NCI-H526 treated with DMSO at 0.1 percent for 48 hours (cell line): ENCODE results near the gene SCP2D1.
A peak's percentile ranks its signal among the peaks of the same experiment; 100 is the strongest.
"Not testable (repeated sequence)": the region's sequence is repeated elsewhere in the genome, so short reads cannot be mapped to it uniquely, and the experiment has no call there.

Source experiments
- DNase-seq: peaks from one replicate; lab custom pipeline; 2025; lab: John Stamatoyannopoulos, UW

Gene SCP2D1

GRCh38 chr20:18813483-18813882 lies at the start of gene SCP2D1:
Gene SCP2D1, plus strand, starts transcription at chr20:18813783. Its CDS starts 33 bp downstream, at chr20:18813816.
- no peak for DNase-seq

- no peak for DNase-seq
Observed at GRCh38 chr20:18767676-18768075, 45.9 kb upstream of the SCP2D1 start.

DNA sequence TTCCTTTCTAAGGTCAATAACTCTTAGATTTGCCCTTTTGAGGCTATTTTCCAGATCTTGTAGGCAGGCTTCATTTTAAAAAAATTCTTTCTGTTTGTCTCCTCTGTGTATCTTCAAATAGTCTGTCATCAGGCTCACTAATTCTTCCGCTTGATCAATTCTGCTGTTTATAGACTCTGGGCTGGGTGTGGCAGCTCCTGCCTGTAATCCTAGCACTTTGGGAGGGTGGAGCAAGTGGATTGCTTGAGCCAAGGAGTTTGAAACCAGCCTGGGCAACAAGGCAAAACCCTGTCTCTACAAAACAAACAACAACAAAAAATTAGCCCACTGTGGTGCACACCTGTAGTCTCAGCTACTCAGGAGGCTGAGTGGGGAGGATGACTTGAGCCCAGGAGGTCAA lies 40.0 kb upstream of the SCP2D1 start:
- DNase-seq: no peak

GRCh38 chr20:18774207-18774606 lies 39.4 kb upstream of the SCP2D1 start:
- no peak for DNase-seq

DNA sequence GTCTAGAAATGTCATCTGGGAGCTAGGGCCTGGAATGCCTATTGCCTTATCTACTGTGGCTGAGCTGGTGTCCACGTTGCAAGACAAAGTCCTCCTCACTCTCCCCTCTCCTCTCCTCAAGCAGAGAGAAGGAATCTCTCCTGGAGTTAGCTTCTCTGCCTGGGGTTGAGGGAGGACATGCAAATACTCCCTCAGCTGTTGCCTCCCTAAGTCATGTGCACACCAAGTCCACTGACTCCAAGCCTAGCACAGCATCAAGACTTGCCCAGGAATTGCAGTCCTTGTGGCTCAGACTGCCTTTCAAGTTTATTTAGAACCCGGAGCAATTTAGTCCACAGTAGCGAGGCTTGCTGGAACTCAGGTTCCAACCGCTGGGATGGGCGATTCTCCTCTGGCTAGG lies 38.0 kb upstream of the SCP2D1 start:
- DNase-seq: no peak

DNA sequence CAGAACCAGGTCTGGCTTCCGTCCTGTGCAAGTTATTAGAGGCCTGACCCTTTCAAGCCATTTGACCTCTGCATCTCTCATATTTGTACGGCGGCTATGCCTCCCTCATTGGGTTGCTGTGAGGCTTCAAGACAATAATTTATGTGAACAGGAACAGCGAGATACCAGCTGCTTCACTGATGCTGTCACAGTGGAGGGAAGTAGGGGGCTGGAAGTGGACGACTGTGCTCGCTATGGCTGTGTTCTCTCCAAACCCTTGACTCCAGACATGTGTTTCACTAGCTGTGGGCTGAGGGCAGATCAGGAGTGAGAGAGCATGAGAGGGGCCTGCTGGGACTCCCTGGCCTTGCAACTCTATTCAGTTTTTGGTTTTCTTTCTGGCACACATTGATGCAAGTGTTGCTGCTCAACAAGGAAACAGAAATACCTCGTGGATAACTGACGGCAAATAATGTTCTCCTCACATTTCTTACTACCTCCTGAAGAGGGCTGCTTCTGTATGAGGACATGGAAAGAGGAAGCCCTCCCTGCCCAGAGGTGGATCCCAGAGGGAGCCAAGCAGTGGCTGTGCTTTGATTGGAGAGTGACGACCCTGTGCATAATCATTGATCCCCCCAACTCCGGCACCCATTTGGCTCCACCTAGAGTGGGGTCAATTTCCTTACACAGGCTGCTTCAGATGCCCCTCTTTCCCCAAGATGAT lies 34.7 kb upstream of the SCP2D1 start:
- DNase-seq: no peak

DNA sequence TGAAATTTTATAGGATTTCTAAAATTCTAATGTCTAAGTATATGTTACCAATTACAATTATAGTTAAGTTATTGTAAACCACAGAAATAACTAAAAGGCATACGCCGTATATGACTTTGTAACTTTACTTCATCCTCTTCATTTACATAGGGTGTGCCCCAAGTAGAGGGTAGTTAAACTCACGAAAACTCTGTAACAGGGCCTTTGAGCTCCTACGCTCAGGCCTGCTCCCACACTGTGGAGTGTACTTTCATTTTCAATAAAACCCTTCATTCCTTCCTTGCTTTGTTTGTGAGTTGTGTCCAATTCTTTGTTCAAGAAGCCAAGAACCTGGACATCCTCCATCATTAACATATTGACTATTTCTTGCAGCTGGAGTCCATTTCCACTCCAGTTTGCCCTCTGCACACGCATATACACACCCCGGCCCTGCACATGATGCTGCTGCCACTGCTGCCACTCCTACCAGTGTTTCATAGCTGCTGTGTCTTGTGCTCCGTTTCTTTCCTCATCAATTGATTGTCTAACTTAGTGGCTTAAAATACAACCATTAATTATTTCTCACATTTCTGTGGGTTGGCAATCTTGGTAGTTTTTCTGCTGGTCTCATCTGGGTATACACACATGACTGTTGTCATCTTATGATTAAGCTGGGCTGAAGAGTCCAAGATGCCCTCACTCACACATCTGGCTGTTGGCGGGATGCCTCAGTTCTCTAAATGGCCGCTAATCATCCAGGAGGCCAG lies 33.0 kb upstream of the SCP2D1 start:
- DNase-seq: no peak

DNA sequence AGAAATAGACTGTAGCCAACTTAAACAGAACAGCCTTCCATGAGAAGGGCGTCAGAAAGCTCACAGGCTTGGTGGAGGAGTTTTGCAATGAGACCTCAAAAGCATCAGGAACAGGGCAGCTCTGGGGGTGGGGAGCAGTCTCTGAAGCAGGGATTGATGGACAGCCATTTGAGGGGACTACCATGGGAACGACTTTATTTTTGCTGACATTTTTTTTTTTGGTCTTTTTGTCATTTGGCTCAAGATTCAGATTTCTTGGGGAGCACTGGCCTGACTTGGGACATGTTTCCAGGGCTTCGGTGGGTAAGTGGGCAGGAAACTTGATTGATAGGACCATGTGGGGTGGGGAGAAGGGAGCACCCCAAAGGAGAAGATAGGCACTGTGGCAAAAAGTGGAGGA lies 32.1 kb upstream of the SCP2D1 start:
- no peak for DNase-seq

GRCh38 chr20:18783385-18783959 lies 30.1 kb upstream of the SCP2D1 start:
- DNase-seq: no peak

- not testable (repeated sequence) for DNase-seq
Observed at GRCh38 chr20:18787046-18787445, 26.5 kb upstream of the SCP2D1 start.

DNA sequence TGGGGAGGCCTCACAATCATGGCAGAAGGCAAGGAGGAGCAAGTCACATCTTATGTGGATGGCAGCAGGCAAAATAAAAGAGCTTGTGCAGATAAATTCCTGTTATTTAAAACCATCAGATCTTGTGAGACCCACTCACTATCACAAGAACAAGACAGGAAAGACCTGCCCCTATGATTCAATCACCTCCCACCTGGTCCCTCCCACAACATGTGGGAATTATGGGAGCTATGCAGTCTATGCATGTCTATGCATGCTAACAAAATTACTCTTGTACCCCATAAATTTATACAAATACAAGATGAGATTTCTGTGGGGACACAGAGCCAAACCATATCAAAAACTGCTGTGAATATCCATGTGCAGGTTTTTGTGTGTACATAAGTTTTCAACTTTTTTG lies 25.6 kb upstream of the SCP2D1 start:
- DNase-seq: no peak

- DNase-seq: no peak
Observed at GRCh38 chr20:18790787-18791186, 22.8 kb upstream of the SCP2D1 start.

DNA sequence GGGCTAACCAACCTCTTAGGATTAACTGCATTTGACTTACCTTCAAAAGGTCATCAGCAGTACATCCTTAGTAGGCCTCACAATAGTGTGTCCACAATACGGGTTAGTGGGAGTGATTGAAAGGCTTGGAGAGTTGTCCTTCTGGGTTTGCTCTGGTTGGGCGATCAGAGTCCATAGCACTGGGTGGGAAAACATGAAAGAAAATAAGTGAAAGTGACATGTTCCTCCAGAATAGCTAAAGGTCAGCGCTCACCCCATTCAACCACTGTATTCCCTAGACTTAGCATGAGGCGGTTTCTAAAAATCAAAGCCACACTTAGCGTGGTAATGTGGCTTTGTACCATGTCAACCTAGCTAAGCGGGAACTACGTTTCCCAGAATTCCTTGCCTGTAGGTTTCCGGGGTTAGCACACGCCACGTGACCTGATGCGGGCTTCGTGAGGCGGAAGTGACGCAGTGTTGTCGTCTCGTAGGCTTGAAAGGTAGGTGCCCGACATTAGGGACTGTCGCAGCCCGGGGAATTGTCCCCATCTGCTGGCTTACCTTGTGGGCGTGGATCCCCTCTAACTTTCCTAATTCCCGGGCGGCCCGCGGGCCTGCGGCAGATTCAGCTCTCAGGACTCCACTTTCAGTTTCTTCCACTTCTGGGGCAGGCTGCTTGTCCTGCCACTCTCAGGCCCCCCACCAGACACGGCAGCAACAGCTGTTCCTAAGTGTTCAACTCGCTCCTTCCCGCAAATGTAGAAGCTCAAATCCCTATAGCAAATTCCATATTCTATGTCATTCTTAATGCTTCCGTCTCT lies 19.8 kb upstream of the SCP2D1 start:
- peak; percentile 81 for DNase-seq

- no peak for DNase-seq
Observed at GRCh38 chr20:18794428-18794787, 19.2 kb upstream of the SCP2D1 start.

GRCh38 chr20:18795366-18795765 lies 18.2 kb upstream of the SCP2D1 start:
- DNase-seq: no peak

- DNase-seq: no peak
Observed at GRCh38 chr20:18796282-18796833, 17.2 kb upstream of the SCP2D1 start.

DNA sequence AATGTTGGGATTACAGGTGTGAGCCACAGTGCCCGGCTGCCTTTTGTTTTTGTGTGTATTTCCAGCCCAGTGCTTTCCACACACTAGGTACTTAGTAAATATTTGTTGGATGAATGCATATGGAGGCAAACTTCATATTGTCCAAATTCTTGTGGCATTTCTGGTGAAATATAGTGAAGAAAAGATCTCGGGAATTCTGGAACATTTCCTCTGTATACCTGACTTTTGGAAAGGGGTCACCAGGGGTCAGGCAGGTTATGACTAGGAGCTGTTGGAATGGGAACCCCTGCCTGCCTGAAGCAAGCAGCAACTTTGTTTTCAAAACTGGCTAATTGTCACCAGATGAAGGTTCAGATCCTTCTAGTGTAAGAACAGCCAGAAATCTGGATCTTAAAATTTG lies 12.1 kb upstream of the SCP2D1 start:
- no peak for DNase-seq

DNA sequence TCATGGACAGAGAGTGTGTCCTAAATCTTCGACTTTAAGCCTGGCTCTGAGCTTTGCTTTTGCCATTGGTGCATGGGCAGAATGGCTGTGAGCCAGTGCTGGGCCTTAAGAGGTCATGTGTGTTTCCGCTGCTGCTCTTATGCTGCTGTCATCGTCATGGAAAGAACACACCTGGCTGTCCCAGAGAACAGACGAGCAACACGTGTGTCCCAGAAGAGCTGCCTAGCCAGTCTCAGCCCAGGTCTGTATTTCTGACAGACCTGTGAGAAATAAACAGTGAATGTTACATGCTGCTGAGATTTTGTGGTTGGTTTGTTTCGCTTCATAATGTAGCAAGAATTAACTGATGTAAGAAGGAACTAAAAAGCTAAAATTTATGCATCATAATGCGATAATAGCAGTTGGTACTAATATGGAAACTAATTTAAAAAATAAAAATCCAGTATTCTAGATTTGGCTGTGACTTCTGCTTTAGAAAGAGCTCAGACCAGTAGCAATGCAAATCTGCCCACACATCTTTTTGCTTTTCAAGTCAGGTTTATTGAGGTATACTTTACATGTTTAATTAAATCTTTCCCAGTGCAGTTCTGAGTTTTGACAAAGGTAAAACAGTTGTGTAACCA lies 11.5 kb upstream of the SCP2D1 start:
- no peak for DNase-seq

DNA sequence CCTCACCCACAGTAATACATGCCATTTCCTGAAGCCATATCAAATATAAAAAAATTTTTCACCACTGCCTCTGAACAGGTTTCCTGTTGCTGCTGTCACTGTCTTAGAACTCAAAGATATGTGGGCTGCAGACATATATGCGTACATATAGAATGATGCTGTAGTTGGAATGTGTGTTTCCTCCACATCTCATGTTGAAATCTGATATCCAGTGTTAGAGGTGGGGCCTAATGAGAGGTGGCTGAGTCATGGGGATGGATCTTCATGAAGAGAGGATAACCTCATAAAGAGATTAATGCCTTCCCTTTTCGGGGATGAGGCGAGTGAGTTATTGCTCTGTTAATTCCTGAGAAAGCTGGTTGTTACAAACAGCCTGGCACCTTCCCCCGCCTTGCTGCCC lies 7.7 kb upstream of the SCP2D1 start:
- DNase-seq: no peak

DNA sequence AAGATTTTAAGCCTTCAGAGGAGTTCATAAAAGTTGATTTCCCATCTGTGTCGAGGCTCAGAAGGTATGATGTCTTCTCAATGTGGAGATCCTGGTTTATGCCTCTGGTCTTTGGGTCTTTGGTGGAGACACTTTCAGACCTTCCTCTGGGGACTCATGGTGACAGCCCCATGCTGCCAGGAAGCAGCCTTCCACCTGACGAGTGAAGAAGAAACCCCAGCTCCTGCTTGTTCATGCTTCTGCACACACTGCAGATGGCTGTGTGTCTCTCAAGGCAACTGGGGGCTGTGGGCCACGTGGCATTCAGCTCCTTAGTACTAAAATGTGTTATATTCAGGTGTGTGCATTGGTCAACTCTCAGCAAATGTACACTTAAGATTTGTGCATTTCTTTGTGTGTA lies 4.9 kb upstream of the SCP2D1 start:
- DNase-seq: no peak

- no peak for DNase-seq
Observed at GRCh38 chr20:18811186-18811585, 2.4 kb upstream of the SCP2D1 start.

DNA sequence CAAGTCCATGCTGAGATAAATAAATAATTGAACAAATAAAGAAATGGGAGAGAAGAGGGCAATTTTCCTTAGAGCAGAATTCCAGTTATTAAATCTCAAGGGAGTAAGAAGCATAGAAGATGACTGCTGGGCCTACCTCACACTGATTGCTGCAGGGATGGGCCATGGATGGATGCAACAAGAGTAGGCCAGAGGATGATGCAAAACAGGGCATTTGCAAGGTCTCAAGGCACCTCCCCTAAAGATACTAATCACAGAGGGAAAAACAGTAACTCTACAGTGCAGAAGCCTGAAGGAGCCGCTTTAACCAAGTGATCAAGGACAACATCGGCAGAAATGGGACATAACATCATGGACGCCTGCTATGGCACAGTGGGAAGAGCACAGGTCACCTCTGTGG lies 1.7 kb upstream of the SCP2D1 start:
- no peak for DNase-seq
